HepG2 (cell line): ENCODE results near the gene CORO7. TPM values are rescaled to one million over a fixed set of nuclear protein-coding genes. Genes with fewer than 3 reads are reported as not detected.
A peak's percentile ranks its signal among the peaks of the same experiment; 100 is the strongest.

Experiments
- ATAC-seq: fragments of 200-7000 bp; cut with Tn5 transposase; 3 replicates; pipeline ENCODE4 v1.9.1; 2020; ENCODE audit warnings: mild to moderate bottlenecking, moderate library complexity
- BruUV-seq: library from RNA; stranded (reverse); fragments of 400-500 nt; replicated peaks from 2 replicates; lab custom pipeline; 2021; lab: Mats Ljungman, UMichigan
- CTCF ChIA-PET: fragments of 300-600 bp; formaldehyde crosslinking; extraction: SDS; loops from one replicate; lab custom pipeline; 2021; ENCODE audit warnings: low total read pairs, inconsistent platforms, low intra/inter-chr PET ratio; lab: Yijun Ruan, JAX
- POLR2A ChIA-PET: fragments of 350-600 bp; sonication (Branson Sonifier 250); formaldehyde crosslinking; loops from one replicate; lab custom pipeline; 2020; ENCODE audit warnings: antibody characterized with exemption, inconsistent platforms; lab: Yijun Ruan, JAX
- DNase-seq: peaks from one replicate; pipeline ENCODE4 v3.0.0-alpha.2; 2015; ENCODE audit warnings: low spot score
- FAIRE-seq: peaks from 3 replicates; lab custom pipeline; 2011; peaks lifted over from hg19 to GRCh38; lab: Jason Lieb, UNC
- H2AFZ ChIP-seq: one replicate; pipeline ENCODE4 v1.6.1; 2011; ENCODE audit warnings: low read length, inconsistent platforms
- H3K27ac ChIP-seq: fragments of 300-600 bp; 3 replicates; pipeline ENCODE4 v1.8.0; 2011; ENCODE audit warnings: mixed run types, mild to moderate bottlenecking, mixed read lengths, low read length, inconsistent platforms; ENCODE audit not compliant: insufficient read depth; ENCODE audit errors: extremely low read length
- H3K27me3 ChIP-seq, 2 experiments: fragments of 200-600 bp in 1 of 2; 2 replicates in 1 of 2; 3 replicates in 1 of 2; pipeline versions ENCODE4 v1.6.0 to v1.8.0; 2011; ENCODE audit warnings: low read length in 2 of 2, mild to moderate bottlenecking in 2 of 2, moderate library complexity in 2 of 2, inconsistent platforms in 1 of 2; ENCODE audit not compliant: insufficient read depth in 2 of 2, control insufficient read depth in 1 of 2
- H3K36me3 ChIP-seq, 2 experiments: fragments of 200-600 bp in 1 of 2; replicated peaks in 1 of 2; 2 replicates in 1 of 2; 3 replicates in 1 of 2; pipeline versions ENCODE4 v1.5.1 to v1.8.0; 2011; ENCODE audit warnings: low read length in 2 of 2, inconsistent platforms in 1 of 2; ENCODE audit not compliant: insufficient read depth in 2 of 2, control insufficient read depth in 1 of 2
- H3K4me1 ChIP-seq: 2 replicates; pipeline ENCODE4 v1.5.1; 2012; ENCODE audit warnings: low read length, inconsistent platforms; ENCODE audit not compliant: insufficient read depth
- H3K4me2 ChIP-seq: 2 replicates; pipeline ENCODE4 v1.6.0; 2011; ENCODE audit warnings: low read depth, low read length, inconsistent platforms
- H3K4me3 ChIP-seq, 3 experiments: fragments of 200-600 bp in 1 of 3; sonication (generic), shearing (Covaris generic) in 1 of 3; replicated peaks in 1 of 3; 2 replicates each; pipeline ENCODE4 v1.5.1; 2011 to 2016; ENCODE audit warnings: low read length in 3 of 3, inconsistent platforms in 2 of 3, low read depth in 2 of 3, mild to moderate bottlenecking in 2 of 3, control low read depth in 1 of 3, mixed read lengths in 1 of 3; ENCODE audit not compliant: insufficient read depth in 1 of 3
- H3K79me2 ChIP-seq: one replicate; pipeline ENCODE4 v1.6.1; 2011; ENCODE audit warnings: low read length, inconsistent platforms; ENCODE audit not compliant: insufficient read depth
- H3K9ac ChIP-seq: 2 replicates; pipeline ENCODE4 v1.6.0; 2011; ENCODE audit warnings: mild to moderate bottlenecking, low read depth, low read length, inconsistent platforms; ENCODE audit not compliant: insufficient read depth
- H3K9me3 ChIP-seq: 2 replicates; pipeline ENCODE4 v1.5.1; 2012; ENCODE audit warnings: mild to moderate bottlenecking, low read length
- H4K20me1 ChIP-seq: 2 replicates; pipeline ENCODE4 v1.6.0; 2011; ENCODE audit warnings: inconsistent platforms, mild to moderate bottlenecking, low read length, moderate library complexity; ENCODE audit not compliant: insufficient read depth
- AGO2 ChIP-seq: fragments of 200-400 bp; formaldehyde crosslinking; optimal IDR thresholded peaks from 2 replicates; pipeline ENCODE3; 2017; ENCODE audit warnings: mild to moderate bottlenecking, low read depth, low read length, moderate library complexity
- CENPX ChIP-seq: sonication (generic); formaldehyde crosslinking; IDR thresholded peaks from 2 replicates; pipeline ENCODE4 v1.9.0; 2021; ENCODE audit warnings: mild to moderate bottlenecking, missing genetic modification reagents, moderate library complexity
- MLLT10 ChIP-seq: sonication (generic); formaldehyde crosslinking; IDR thresholded peaks from 2 replicates; pipeline ENCODE4 v1.4.0; 2020; ENCODE audit warnings: missing genetic modification reagents
- MZF1 ChIP-seq: sonication (generic); formaldehyde crosslinking; IDR thresholded peaks from 2 replicates; pipeline ENCODE4 v1.8.1; 2023; ENCODE audit warnings: mild to moderate bottlenecking, missing genetic modification reagents, borderline replicate concordance
- SAFB2 ChIP-seq: sonication (generic); formaldehyde crosslinking; IDR thresholded peaks from 2 replicates; pipeline ENCODE4 v1.5.1; 2020; ENCODE audit warnings: missing genetic modification reagents, low read depth, mild to moderate bottlenecking, borderline replicate concordance
- SKIL ChIP-seq: sonication (generic); formaldehyde crosslinking; IDR thresholded peaks from 2 replicates; pipeline ENCODE4 v1.8.0; 2022; ENCODE audit warnings: missing genetic modification reagents, mild to moderate bottlenecking, moderate library complexity, borderline replicate concordance
- TEAD2 ChIP-seq: sonication (generic); formaldehyde crosslinking; IDR thresholded peaks from 2 replicates; pipeline ENCODE4 v1.9.0; 2021; ENCODE audit warnings: missing genetic modification reagents
- ZNF335 ChIP-seq: sonication (generic); formaldehyde crosslinking; IDR thresholded peaks from 2 replicates; pipeline ENCODE4 v1.4.0; 2020; ENCODE audit warnings: missing genetic modification reagents
- ZNF766 ChIP-seq: sonication (generic); formaldehyde crosslinking; IDR thresholded peaks from 2 replicates; pipeline ENCODE4 v1.5.0; 2020; ENCODE audit warnings: missing genetic modification reagents, borderline replicate concordance
- WGBS: methylation state at CpG from one replicate; pipeline ENCODE4 v1.1.6; 2017; ENCODE audit warnings: low lambda C conversion rate; 5-methylcytosine and 5-hydroxymethylcytosine counted together
- in situ Hi-C: cut with HindIII; loops from 2 replicates; pipeline ENCODE4 v1.10.0; 2017; ENCODE audit warnings: low pct_unique_long_range_greater_than_20kb; ENCODE audit not compliant: extremely low pct_ligation_motif_present
- intact Hi-C: fragments of 100-400 bp; cut with micrococcal nuclease; formaldehyde crosslinking; loops from one replicate; pipeline ENCODE4 v1.10.0; 2022; ENCODE audit not compliant: unreplicated experiment
- polyA plus RNA-seq, 8 experiments: library from polyadenylated mRNA; depleted of rRNA in 3 of 8; stranded (reverse) in 7 of 8; unstranded in 1 of 8; fragments of >200 nt; fragmentation: Illumina TruSeq in 4 of 8; extraction: Trizol in 4 of 8; gene quantifications; 2 replicates each; pipeline versions ENCODE4 v1.2.1 to v1.2.3, GENCODE V29; 2011 to 2016; ENCODE audit warnings: low read depth in 4 of 8, missing spikeins in 1 of 8, mixed read lengths in 1 of 8; ENCODE audit not compliant: insufficient read depth in 1 of 8
- total RNA-seq, 5 experiments: library from RNA; depleted of rRNA; stranded (reverse); fragments of >200 nt; fragmentation: Illumina TruSeq; extraction: Trizol; gene quantifications; 2 replicates each; pipeline ENCODE4 v1.2.3, GENCODE V29; 2016; ENCODE audit warnings: low read depth in 1 of 5

CORO7 gene
- total and polyA plus RNA-seq, 2 of the 13 experiments (the other 11 are each of a cell fraction or from before 2014, with no cell fraction given): 9.9 to 14.3 TPM

- no peak for TF ChIP-seq SAFB2 (CRISPR knock-in tag)
- no peak for TF ChIP-seq MLLT10 (CRISPR knock-in tag)
- no peak for TF ChIP-seq CENPX
- no peak for TF ChIP-seq SKIL (CRISPR knock-in tag)
- no peak for TF ChIP-seq ZNF766
- no peak for TF ChIP-seq ZNF335 (CRISPR knock-in tag)
Observed at GRCh38 chr16:4455951-4456350, 39.6 kb upstream of the CORO7 start (continued).

- ATAC-seq: no peak
- no peak overlapping the region for H3K27ac ChIP-seq
- ChIA-PET CTCF (no interaction called here), POLR2A (interaction anchor here (1.4 kb wide), 1 partner anchor 29 kb away, joined by 4 read pairs; no protein-coding TSS in a partner anchor)
- no peak overlapping the region for H3K4me2 ChIP-seq
- WGBS: 100% methylated on average over 5 of the region's 14 CpGs
- no peaks in the 10 kb centered on the region for H3K79me2 ChIP-seq
- no peaks in the 10 kb centered on the region for H3K27me3 ChIP-seq
- no peak for DNase-seq
- no TSS peak for BruUV-seq
- H4K20me1 ChIP-seq: no peaks in the 10 kb centered on the region
- no peak overlapping the region for H3K9ac ChIP-seq
- H3K9me3 ChIP-seq: no peaks in the 10 kb centered on the region
- peaks cover 34 to 62% of the 10 kb centered on the region in 2 experiments; a peak in 4 of 5 replicates for H3K36me3 ChIP-seq
- peaks cover 24% of the 10 kb centered on the region for H3K4me1 ChIP-seq
- no peak overlapping the region for H2AFZ ChIP-seq
- in situ Hi-C loops: no loop called here
- intact Hi-C loops: no loop called here
- FAIRE-seq: no peak
- TF ChIP-seq TEAD2 (CRISPR knock-in tag) (no peak), MZF1 (CRISPR knock-in tag) (no peak), AGO2 (peak; percentile 35)
- no peak overlapping the region for H3K4me3 ChIP-seq
Observed at GRCh38 chr16:4455081-4455480, 38.7 kb upstream of the CORO7 start.
